HG03469 (cell line): Measurements from ENCODE around the gene CELF3.

Source experiments
- ATAC-seq: cut with Tn5 transposase; IDR thresholded peaks from one replicate; pipeline ENCODE4 v1.9.1; 2021; ENCODE audit warnings: mild to moderate bottlenecking, moderate library complexity, moderate number of reproducible peaks; ENCODE audit not compliant: unreplicated experiment

The CELF3 gene

GRCh38 chr1:151720974-151721787 lies 4.6 kb upstream of the CELF3 start, which contains the start of gene RIIAD1:
RIIAD1 (plus strand) TSS chr1:151721522; CDS start chr1:151721537, 15 bp downstream.
- no peak for ATAC-seq

GRCh38 chr1:151720554-151720953 lies 4.0 kb upstream of the CELF3 start:
- no peak for ATAC-seq

- ATAC-seq = no peak
Observed at GRCh38 chr1:151720125-151720524, 3.5 kb upstream of the CELF3 start.

- ATAC-seq = no peak
Observed at GRCh38 chr1:151718666-151719065, 2.1 kb upstream of the CELF3 start.

GRCh38 chr1:151718011-151718431 lies 1.4 kb upstream of the CELF3 start:
- no peak for ATAC-seq

- ATAC-seq = no peak
Observed at GRCh38 chr1:151716405-151716762, 219 bp downstream of the CELF3 start.

- no peak for ATAC-seq
Observed at GRCh38 chr1:151715726-151716404, 738 bp downstream of the CELF3 start.

- ATAC-seq = no peak
Observed at GRCh38 chr1:151714820-151715725, 1.5 kb downstream of the CELF3 start.

- ATAC-seq = no peak
Observed at GRCh38 chr1:151713874-151714273, 2.7 kb downstream of the CELF3 start.

- no peak for ATAC-seq
Observed at GRCh38 chr1:151713044-151713443, 3.6 kb downstream of the CELF3 start.

- ATAC-seq = no peak
Observed at GRCh38 chr1:151711951-151712350, 4.7 kb downstream of the CELF3 start.

- ATAC-seq = no peak
Observed at GRCh38 chr1:151711044-151711800, 5.4 kb downstream of the CELF3 start.

- no peak for ATAC-seq
Observed at GRCh38 chr1:151710187-151710840, 6.3 kb downstream of the CELF3 start.

GRCh38 chr1:151708891-151709290 lies 7.7 kb downstream of the CELF3 start:
- ATAC-seq = no peak

- ATAC-seq = no peak
Observed at GRCh38 chr1:151707541-151708065, 9.0 kb downstream of the CELF3 start.

GRCh38 chr1:151706464-151707415 lies 9.9 kb downstream of the CELF3 start:
- ATAC-seq = no peak

- no peak for ATAC-seq
Observed at GRCh38 chr1:151705753-151706463, 10.7 kb downstream of the CELF3 start.

GRCh38 chr1:151705146-151705545 lies 11.5 kb downstream of the CELF3 start:
- no peak for ATAC-seq
